GM18909 (cell line): Measurements from ENCODE around the gene PIK3C3.
A peak's percentile ranks its signal among the peaks of the same experiment; 100 is the strongest.

Experiments used
- ATAC-seq: cut with Tn5 transposase; IDR thresholded peaks from one replicate; pipeline ENCODE4 v1.9.1; 2021; ENCODE audit warnings: mild to moderate bottlenecking; ENCODE audit not compliant: unreplicated experiment, poor library complexity

PIK3C3 gene

GRCh38 chr18:41954827-41955613 is at the start of gene PIK3C3:
Gene PIK3C3, plus strand, starts transcription at chr18:41955234. Its CDS starts 58 bp downstream, at chr18:41955292.
- peak; percentile 97 for ATAC-seq

- ATAC-seq = no peak
Measured at GRCh38 chr18:41905786-41906527, 49.1 kb upstream of the PIK3C3 start.

- ATAC-seq = peak; percentile 94
Measured at GRCh38 chr18:41906528-41907146, 48.4 kb upstream of the PIK3C3 start.

DNA sequence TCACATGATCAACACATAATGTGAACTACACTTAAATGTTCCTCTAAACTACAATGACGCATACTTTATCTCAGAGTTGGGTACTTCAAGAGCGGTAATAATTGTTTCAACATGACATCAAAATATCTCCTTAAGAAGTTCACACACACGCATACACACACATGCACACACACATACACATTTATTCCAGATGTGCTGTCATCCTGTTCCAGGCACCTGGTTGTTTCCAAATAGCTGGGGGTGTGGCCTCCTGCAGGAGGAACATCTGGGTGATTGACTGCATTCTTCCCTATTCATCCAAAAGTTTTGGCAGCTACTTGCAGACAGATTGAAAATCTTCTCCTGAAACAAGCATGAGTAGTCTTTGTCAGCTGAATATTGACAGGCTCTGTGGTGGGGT is 37.9 kb upstream of the PIK3C3 start:
- no peak for ATAC-seq

DNA sequence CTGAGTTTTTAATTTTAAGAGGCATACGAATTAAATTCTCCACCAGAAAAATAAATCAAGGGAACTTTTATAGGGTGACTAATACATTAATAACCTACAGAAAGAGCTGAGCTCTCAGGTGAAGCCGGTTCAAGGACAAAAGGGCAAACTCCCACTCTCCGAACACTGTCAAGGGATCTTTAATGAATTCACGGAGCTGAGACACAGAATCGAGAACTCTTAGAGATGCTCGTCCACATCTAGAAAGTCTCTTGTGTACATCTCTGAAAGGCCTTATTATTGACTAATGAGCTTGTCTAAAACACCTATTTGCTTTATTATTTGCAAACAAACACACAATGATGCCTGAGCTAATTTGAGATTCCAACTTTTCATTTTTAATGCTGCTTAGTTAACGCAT is 33.3 kb upstream of the PIK3C3 start:
- ATAC-seq = no peak

DNA sequence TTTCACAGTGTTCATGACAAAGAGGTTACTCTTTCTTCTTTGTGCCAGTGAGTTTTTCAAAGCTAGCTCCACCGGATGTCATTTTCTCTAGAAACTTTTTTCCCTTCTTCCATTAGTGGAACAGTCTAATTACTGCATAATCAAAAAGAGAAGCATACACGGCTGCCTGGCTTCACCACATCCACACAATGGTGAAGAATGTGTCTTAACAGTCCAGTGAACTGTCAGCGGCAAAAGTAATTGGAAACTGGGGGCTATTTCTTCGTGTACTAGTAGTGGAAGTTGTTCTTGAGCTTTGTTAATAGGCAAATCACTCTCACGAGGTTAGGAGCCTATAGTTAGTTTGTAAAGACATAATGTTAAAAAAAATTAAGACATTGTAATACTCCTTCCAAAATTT is 32.9 kb upstream of the PIK3C3 start:
- no peak for ATAC-seq

- ATAC-seq = no peak
Measured at GRCh38 chr18:41922841-41923240, 32.2 kb upstream of the PIK3C3 start.

DNA sequence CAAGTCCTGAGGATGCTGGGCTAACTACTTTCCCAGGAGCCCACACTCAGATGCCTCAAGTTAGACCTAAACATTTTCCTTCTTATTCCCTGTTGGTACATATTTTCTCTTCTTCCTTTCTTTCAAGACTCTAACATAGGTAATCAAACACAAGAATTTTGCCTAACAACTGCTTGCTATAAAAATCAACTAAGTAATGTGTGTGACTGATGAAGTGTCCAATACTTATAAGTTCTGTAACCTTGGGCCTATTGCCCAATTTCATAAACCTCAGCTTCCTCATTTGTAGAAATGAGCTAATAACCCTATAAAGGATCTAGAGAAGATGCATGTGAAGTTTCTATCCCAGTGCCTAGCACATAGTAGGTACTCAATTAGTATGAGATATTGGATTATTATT is 31.6 kb upstream of the PIK3C3 start:
- ATAC-seq = no peak

GRCh38 chr18:41928581-41928980 is 26.5 kb upstream of the PIK3C3 start:
- no peak for ATAC-seq

DNA sequence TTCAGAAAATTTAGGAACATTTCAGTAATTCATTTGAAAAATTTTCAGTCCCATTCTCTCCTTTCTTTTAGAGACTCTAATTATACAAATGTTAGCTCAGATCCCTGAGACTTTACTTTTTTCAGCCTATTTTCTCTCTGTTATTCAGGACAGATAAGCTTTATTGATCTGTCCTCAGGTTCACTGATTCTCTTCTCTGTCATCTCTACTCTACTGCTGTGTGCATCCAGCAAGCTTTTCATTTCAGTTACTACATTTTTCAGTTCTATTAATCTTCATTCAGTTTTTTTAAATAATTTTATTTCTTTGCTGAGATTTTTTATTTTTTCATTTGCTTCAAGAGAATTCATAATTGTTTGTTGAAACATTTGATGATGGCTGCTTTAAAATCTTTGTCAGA is 22.1 kb upstream of the PIK3C3 start:
- no peak for ATAC-seq

DNA sequence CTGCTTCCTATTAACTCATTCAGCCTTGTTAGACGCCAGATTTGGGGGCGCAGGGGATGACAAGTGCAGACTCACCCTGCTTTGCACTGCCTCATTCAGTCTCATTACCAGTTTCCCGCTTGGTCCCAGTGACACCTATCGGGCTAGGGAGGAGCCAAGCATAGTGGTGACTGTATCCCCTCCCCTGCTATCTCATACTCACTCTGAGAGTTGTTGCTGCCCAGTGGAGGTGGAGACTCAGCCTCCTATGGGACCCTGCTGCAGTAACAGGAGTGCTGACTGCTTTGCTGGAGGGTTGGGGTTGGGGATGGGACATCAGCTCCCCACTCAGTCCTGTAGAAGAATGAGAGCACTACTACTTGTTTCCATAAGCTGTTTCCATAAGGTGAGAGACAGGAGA is 21.3 kb upstream of the PIK3C3 start:
- no peak for ATAC-seq

DNA sequence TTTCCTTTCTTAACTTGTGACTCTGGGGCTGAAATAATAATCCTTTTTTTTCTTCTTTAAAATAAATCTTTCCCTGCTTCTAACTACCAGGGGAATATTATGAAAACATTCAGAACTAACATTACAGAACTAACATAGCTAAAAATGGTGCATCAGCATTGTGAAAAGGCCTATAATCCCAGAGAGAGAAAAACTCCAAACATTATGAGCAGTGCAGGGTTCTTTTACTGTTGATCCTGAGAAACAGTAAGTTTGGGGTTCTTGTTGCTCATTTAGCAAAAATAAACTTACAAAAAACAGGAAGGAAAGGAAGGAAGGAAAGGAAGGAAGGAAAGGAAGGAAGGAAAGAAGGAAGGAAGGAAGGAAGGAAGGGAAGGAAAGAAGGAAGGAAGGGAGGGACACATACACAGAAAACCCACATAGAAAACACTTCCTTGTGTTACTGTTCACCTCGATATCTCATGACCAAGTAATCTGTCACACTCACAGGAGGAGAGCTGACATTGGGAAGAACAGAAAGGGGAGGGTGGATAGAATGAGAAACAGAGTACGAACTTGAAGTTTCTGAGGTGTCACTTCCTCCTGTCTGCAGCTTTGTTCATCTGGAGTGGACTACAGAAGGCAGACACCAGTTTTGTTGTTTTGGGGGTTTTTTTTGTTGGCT is 18.4 kb upstream of the PIK3C3 start:
- ATAC-seq = peak; percentile 74

GRCh38 chr18:41938445-41938844 is 16.6 kb upstream of the PIK3C3 start:
- no peak for ATAC-seq

GRCh38 chr18:41939326-41939725 is 15.7 kb upstream of the PIK3C3 start:
- no peak for ATAC-seq

- no peak for ATAC-seq
Measured at GRCh38 chr18:41940506-41941215, 14.4 kb upstream of the PIK3C3 start.

DNA sequence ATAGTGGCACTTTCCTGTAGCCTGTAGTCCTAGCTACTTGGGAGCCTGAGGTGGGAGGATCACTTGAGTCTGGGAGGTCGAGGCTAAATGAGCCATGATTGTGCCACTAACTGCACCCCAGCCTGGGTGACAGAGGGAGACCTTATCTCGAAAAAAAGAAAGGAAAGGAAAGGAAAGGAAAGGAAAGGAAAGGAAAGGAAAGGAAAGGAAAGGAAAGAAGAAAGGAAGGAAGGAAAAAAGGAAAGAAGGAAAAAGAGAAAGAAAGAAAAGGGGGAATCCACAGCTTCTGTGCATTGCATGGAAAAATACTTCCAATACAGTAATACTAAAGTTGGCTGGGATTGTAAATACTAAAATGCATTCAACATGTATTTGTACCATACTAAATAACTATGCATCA is 12.8 kb upstream of the PIK3C3 start:
- no peak for ATAC-seq

GRCh38 chr18:41948544-41949110 is 6.4 kb upstream of the PIK3C3 start:
- no peak for ATAC-seq

DNA sequence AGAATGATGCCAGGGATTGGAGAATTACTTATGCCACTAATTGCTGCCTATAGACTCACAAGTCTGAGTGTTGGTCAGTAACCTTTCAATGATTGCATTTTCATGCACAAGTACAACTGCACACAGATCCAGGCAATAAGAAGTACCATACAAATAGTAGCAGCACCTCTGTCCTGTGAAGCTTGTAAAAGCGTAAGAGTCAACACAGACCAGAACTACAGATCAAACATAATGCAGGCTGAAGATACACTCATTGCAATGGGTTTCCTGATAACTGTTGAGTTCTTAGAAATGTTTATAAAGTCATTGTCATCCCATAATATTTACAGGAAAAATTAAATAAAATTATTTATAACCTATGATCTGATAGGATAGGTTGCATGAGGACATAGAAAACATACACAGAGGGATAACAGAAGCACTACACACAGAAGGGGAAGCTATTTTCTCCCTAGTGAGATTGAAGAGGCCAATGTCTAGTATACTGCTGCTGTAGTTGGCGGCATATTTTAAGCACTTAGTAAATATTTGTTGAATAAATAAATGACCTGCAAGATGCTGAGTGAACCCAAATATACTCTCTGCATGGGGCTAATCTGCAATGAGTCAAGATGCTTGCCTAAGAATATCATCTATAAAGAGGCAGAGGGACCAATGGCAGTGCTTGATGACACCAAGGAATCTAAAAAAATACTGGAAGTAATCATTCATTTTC is 5.7 kb upstream of the PIK3C3 start:
- ATAC-seq = no peak

- no peak for ATAC-seq
Measured at GRCh38 chr18:41955688-41956087, 654 bp downstream of the PIK3C3 start.
